8988T (cell line): ENCODE measurements around the gene SEMA3E.
"Not testable (repeated sequence)": the region's sequence is repeated elsewhere in the genome, so short reads cannot be mapped to it uniquely, and the experiment has no call there.

ENCODE experiments used
- DNase-seq: peaks from one replicate; pipeline ENCODE4 v3.0.0; 2011

SEMA3E gene

GRCh38 chr7:83447681-83448080, 201.3 kb downstream of the SEMA3E start:
- DNase-seq = no peak

GRCh38 chr7:83446102-83446669, 202.8 kb downstream of the SEMA3E start:
- no peak for DNase-seq

GRCh38 chr7:83442911-83443310, 206.0 kb downstream of the SEMA3E start:
- DNase-seq = no peak

GRCh38 chr7:83439026-83439425, 209.9 kb downstream of the SEMA3E start:
- DNase-seq = no peak

- DNase-seq = not testable (repeated sequence)
These were observed 218.7 kb downstream of the SEMA3E start for GRCh38 chr7:83430289-83430688.

- DNase-seq = no peak
These were observed 219.4 kb downstream of the SEMA3E start for GRCh38 chr7:83429493-83429892.

- DNase-seq = no peak
These were observed 221.1 kb downstream of the SEMA3E start for GRCh38 chr7:83427884-83428283.

- DNase-seq = no peak
These were observed 222.6 kb downstream of the SEMA3E start for GRCh38 chr7:83426325-83426724.

GRCh38 chr7:83419013-83419412, 229.9 kb downstream of the SEMA3E start:
- DNase-seq = no peak

- DNase-seq = no peak
These were observed 233.1 kb downstream of the SEMA3E start for GRCh38 chr7:83415840-83416239.

- no peak for DNase-seq
These were observed 234.0 kb downstream of the SEMA3E start for GRCh38 chr7:83414947-83415346.

- DNase-seq = no peak
These were observed 235.1 kb downstream of the SEMA3E start for GRCh38 chr7:83413831-83414230.

- no peak for DNase-seq
These were observed 235.5 kb downstream of the SEMA3E start for GRCh38 chr7:83413424-83413823.

- no peak for DNase-seq
These were observed 237.8 kb downstream of the SEMA3E start for GRCh38 chr7:83410989-83411591.

GRCh38 chr7:83394776-83395175, 254.2 kb downstream of the SEMA3E start:
- DNase-seq = no peak

GRCh38 chr7:83388436-83388835, 260.5 kb downstream of the SEMA3E start:
- DNase-seq = no peak

- DNase-seq = no peak
These were observed 282.3 kb downstream of the SEMA3E start for GRCh38 chr7:83366629-83367028.

- no peak for DNase-seq
These were observed 283.2 kb downstream of the SEMA3E start for GRCh38 chr7:83365746-83366145.

GRCh38 chr7:83362871-83363550, 285.9 kb downstream of the SEMA3E start:
- DNase-seq = no peak

- no peak for DNase-seq
These were observed 289.8 kb downstream of the SEMA3E start for GRCh38 chr7:83359108-83359507.

GRCh38 chr7:83355143-83355542, 293.8 kb downstream of the SEMA3E start:
- DNase-seq = no peak

- DNase-seq = peak; percentile 7
These were observed 300.9 kb downstream of the SEMA3E start for GRCh38 chr7:83347945-83348444.

- no peak for DNase-seq
These were observed 309.0 kb downstream of the SEMA3E start for GRCh38 chr7:83339907-83340306.

- no peak for DNase-seq
These were observed 310.5 kb downstream of the SEMA3E start for GRCh38 chr7:83338277-83338950.
